ENCODE data around the gene TM4SF5. TPM values are rescaled to one million over a fixed set of nuclear protein-coding genes. Genes with fewer than 3 reads are reported as not detected.

The TM4SF5 gene
- polyA plus RNA-seq, 3 donors, result not detected

- Mint-ChIP-seq H3K36me3 (peaks cover 48 to 71% of the 10 kb centered on the region in 2 donors), H3K27ac (peak overlapping the region in 1 of 7 donors; percentile 15), H3K4me1 (no peaks in the 10 kb centered on the region), H3K4me3 (no peak overlapping the region), H3K9me3 (peaks cover 0 to 2% (median 0%) of the 10 kb centered on the region in 7 donors), H3K27me3 (ENCODE audit: low read depth in 3 of 3) (peaks cover 1 to 14% (median 5%) of the 10 kb centered on the region in 3 donors)
- Histone ChIP-seq H3K27me3 (ENCODE audit: control insufficient read depth in 2 of 2, insufficient read depth in 2 of 2, low read length in 2 of 2) (no peaks in the 10 kb centered on the region), H3K79me2 (ENCODE audit: insufficient read depth, low read length) (no peaks in the 10 kb centered on the region), H3K36me3 (replicated peaks in 1 of 2; ENCODE audit: control insufficient read depth in 1 of 2, insufficient read depth in 2 of 2, low read length in 2 of 2) (peaks cover 35 to 61% of the 10 kb centered on the region in 2 donors), H3K4me1 (ENCODE audit: control insufficient read depth in 1 of 2, insufficient read depth in 2 of 2, low read length in 2 of 2) (no peaks in the 10 kb centered on the region), H2AFZ (ENCODE audit: insufficient read depth, low read depth, low read length, poor library complexity, severe bottlenecking) (no peak overlapping the region), H3K4me3 (replicated peaks in 1 of 3; ENCODE audit: low read depth in 2 of 3, low read length in 3 of 3) (no peak overlapping the region), H3K4me2 (replicated peaks; ENCODE audit: extremely low read depth, low read length, poor library complexity, severe bottlenecking) (no peak overlapping the region), H3K27ac (ENCODE audit: low read depth in 1 of 2, low read length in 2 of 2) (no peak overlapping the region), H3K9me3 (replicated peaks in 1 of 2; ENCODE audit: control insufficient read depth in 1 of 2, insufficient read depth in 1 of 2, low read length in 2 of 2) (no peaks in the 10 kb centered on the region), H3K9ac (ENCODE audit: insufficient read depth, low read length, poor library complexity, severe bottlenecking) (no peak overlapping the region), H4K20me1 (ENCODE audit: insufficient read depth, low read length) (peaks cover 10% of the 10 kb centered on the region)
- intact Hi-C loops (cut with micrococcal nuclease), result loop anchor here in 1 of 2 donors (10.0 kb wide), 1 partner anchor 68 kb away; no protein-coding TSS in a partner anchor
- WGBS (ENCODE audit: insufficient coverage), result 100% methylated on average over 9 of the region's 13 CpGs
- DNase-seq, result no peak
- TF ChIP-seq CTCF (IDR thresholded peaks at IDR 0.05), result no peak
Observed at GRCh38 chr17:4816826-4817225, 45.1 kb downstream of the TM4SF5 start.

- Mint-ChIP-seq H3K4me3 (no peak overlapping the region), H3K27ac (no peak overlapping the region), H3K36me3 (peaks cover 54 to 86% of the 10 kb centered on the region in 2 donors), H3K27me3 (ENCODE audit: low read depth in 3 of 3) (peaks cover 5 to 6% (median 5%) of the 10 kb centered on the region in 3 donors), H3K4me1 (no peaks in the 10 kb centered on the region), H3K9me3 (peaks cover 0 to 2% (median 0%) of the 10 kb centered on the region in 7 donors)
- H3K27ac ChIP-seq (ENCODE audit: low read depth in 1 of 2, low read length in 2 of 2), result no peak overlapping the region
- no peaks in the 10 kb centered on the region for H3K79me2 ChIP-seq (ENCODE audit: insufficient read depth, low read length)
- no peaks in the 10 kb centered on the region for H3K27me3 ChIP-seq (ENCODE audit: control insufficient read depth in 2 of 2, insufficient read depth in 2 of 2, low read length in 2 of 2)
- H3K36me3 ChIP-seq (replicated peaks in 1 of 2; ENCODE audit: control insufficient read depth in 1 of 2, insufficient read depth in 2 of 2, low read length in 2 of 2), result peaks cover 38 to 72% of the 10 kb centered on the region in 2 donors
- no peaks in the 10 kb centered on the region for H3K9me3 ChIP-seq (replicated peaks in 1 of 2; ENCODE audit: control insufficient read depth in 1 of 2, insufficient read depth in 1 of 2, low read length in 2 of 2)
- TF ChIP-seq CTCF (IDR thresholded peaks at IDR 0.05), result no peak
- no peak overlapping the region for H3K4me2 ChIP-seq (replicated peaks; ENCODE audit: extremely low read depth, low read length, poor library complexity, severe bottlenecking)
- intact Hi-C loops (cut with micrococcal nuclease), result loop anchor here in 1 of 2 donors (10.0 kb wide), 1 partner anchor 67 kb away; no protein-coding TSS in a partner anchor
- no peak overlapping the region for H2AFZ ChIP-seq (ENCODE audit: insufficient read depth, low read depth, low read length, poor library complexity, severe bottlenecking)
- DNase-seq, result no peak
- H3K4me3 ChIP-seq (replicated peaks in 1 of 3; ENCODE audit: low read depth in 2 of 3, low read length in 3 of 3), result no peak overlapping the region
- no peak overlapping the region for H3K9ac ChIP-seq (ENCODE audit: insufficient read depth, low read length, poor library complexity, severe bottlenecking)
- WGBS (ENCODE audit: insufficient coverage), result 89% methylated on average over 6 of the region's 12 CpGs
- H4K20me1 ChIP-seq (ENCODE audit: insufficient read depth, low read length), result peaks cover 10% of the 10 kb centered on the region
- H3K4me1 ChIP-seq (ENCODE audit: control insufficient read depth in 1 of 2, insufficient read depth in 2 of 2, low read length in 2 of 2), result no peaks in the 10 kb centered on the region
Observed at GRCh38 chr17:4818276-4818675, 46.6 kb downstream of the TM4SF5 start.
